ENCODE measurements around the gene PDPK1. TPM values are rescaled to one million over a fixed set of nuclear protein-coding genes. Genes with fewer than 3 reads are reported as not detected.

Gene PDPK1
- 32.3 and 38.0 TPM in 2 replicates for total RNA-seq (2022)
- percentile 53 among the genes with signal in this experiment for Bru-seq, nascent RNA
- percentile 87 among the genes with signal in this experiment for BruChase-seq, experiment 1, labeled RNA remaining after a 6-hour chase
- percentile 74 among the genes with signal in this experiment for BruChase-seq, experiment 2, labeled RNA remaining after a 2-hour chase
- long read RNA-seq, full-length matches to known transcripts: 6 of 20 reads
- long read RNA-seq, partial matches to known transcripts: 0 of 20 reads
- long read RNA-seq, other reads (novel, unspliced or antisense): 14 of 20 reads

GRCh38 chr16:2537451-2538379 is at the start of gene PDPK1:
Gene PDPK1 (plus strand): TSS chr16:2538021. CDS start chr16:2538113, 92 bp downstream.
- DNase-seq (ENCODE audit: unreplicated experiment): peak; percentile 95
- peaks cover 8% of the 10 kb centered on the region for H3K36me3 Mint-ChIP-seq (ENCODE audit: insufficient read depth, unreplicated experiment)
- intact Hi-C loops (cut with micrococcal nuclease): no loop called here
- peak within 1 kb of the TSS; percentile 79 for H3K27ac Mint-ChIP-seq (ENCODE audit: low read depth, unreplicated experiment)
- BruUV-seq (replicated peaks): no TSS peak
- ChIA-PET CTCF (no interaction called here), POLR2A (interaction anchor here (0.6 to 4.2 kb wide), 8 partner anchors 18 to 375 kb away, joined by 3 to 26 read pairs (median 4); partner anchors contain the start of genes AMDHD2, ATP6V0C, ECI1 and PGP)
- peak within 1 kb of the TSS; percentile 79 for H3K4me3 Mint-ChIP-seq (ENCODE audit: unreplicated experiment)
- no peak for TF ChIP-seq CTCF (IDR thresholded peaks at IDR 0.05; ENCODE audit: unreplicated experiment)
- H3K9me3 Mint-ChIP-seq (ENCODE audit: unreplicated experiment): no peaks in the 10 kb centered on the region
- H3K27me3 Mint-ChIP-seq (ENCODE audit: insufficient read depth, unreplicated experiment): no peaks in the 10 kb centered on the region
- peaks cover 12% of the 10 kb centered on the region for H3K4me1 Mint-ChIP-seq (ENCODE audit: insufficient read depth, unreplicated experiment)

DNA sequence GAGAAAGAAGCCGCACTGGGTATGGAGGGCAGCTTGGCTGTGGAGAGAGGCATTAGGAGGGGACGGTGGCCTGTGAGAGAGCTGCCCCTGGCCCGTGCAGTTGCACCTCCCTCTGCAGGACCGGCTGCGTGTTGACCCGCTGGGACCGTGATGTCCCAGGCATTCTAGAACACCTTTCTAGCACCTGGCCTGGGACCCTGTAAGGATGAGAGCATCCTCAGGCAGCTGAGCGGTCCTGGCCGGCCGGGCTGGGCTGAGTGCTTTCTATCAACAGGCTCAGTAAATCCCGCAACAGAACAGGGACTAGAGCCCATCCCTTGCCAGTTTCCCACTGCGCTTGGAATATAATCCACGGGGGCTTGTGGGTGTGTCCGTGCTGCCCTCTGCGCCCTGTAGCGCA is 48.2 kb upstream of the PDPK1 start:
- H3K27ac Mint-ChIP-seq (ENCODE audit: low read depth, unreplicated experiment): no peak overlapping the region
- no TSS peak for BruUV-seq (replicated peaks)
- no peaks in the 10 kb centered on the region for H3K27me3 Mint-ChIP-seq (ENCODE audit: insufficient read depth, unreplicated experiment)
- ChIA-PET CTCF (interaction anchor here (1.8 kb wide), 1 partner anchor 11 kb away, joined by 10 read pairs; no protein-coding TSS in a partner anchor), POLR2A (interaction anchor here (0.6 to 1.3 kb wide), 2 partner anchors 10 to 12 kb away, joined by 3 read pairs; no protein-coding TSS in a partner anchor)
- no peak overlapping the region for H3K4me3 Mint-ChIP-seq (ENCODE audit: unreplicated experiment)
- no peak for TF ChIP-seq CTCF (IDR thresholded peaks at IDR 0.05; ENCODE audit: unreplicated experiment)
- H3K9me3 Mint-ChIP-seq (ENCODE audit: unreplicated experiment): no peaks in the 10 kb centered on the region
- peaks cover 4% of the 10 kb centered on the region for H3K4me1 Mint-ChIP-seq (ENCODE audit: insufficient read depth, unreplicated experiment)
- H3K36me3 Mint-ChIP-seq (ENCODE audit: insufficient read depth, unreplicated experiment): no peaks in the 10 kb centered on the region
- DNase-seq (ENCODE audit: unreplicated experiment): no peak
- intact Hi-C loops (cut with micrococcal nuclease): no loop called here

DNA sequence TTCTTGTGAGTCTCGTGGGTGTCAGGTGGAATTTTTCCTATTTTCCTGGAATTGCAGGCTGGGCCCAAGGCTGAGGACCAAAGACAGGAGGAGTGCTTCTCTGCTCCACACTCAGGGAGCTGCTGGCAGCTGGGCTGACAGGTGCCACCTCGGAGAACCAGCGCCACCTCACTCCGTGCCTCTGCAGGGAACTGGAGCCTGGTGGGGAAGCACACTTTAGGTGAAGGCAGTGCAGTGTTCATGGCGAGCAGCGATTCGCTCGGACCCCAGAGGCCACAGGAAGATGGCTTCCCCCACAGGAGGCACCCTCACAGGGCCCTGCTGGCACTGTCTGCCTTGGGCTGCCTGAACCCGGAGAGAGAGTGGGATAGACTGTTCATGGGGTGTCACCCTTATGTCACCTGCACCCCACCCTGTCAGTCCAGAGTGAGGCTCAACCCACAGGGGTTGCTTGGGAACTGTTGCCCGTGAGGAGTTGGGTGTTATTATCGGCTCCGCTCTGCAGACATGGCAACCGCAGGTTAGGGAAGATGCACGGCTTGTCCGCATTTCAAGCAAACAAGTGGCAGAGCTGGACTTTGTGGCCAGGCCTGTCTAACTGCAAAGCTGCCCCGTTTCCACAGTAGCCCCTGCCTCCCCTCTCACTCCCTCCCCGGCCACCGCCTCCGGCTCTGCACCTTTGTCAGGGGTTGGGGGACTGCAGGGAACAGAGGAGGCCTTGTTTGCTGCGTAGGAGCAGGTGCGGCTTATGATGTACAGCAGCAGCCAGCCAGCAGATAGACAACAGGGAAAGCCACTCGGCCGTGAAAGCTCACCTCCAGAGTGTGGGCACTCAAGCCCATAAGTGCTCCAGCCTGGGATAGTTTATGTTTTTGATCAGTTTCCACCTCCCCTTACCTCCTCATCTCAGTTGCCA is 47.4 kb upstream of the PDPK1 start:
- no peak overlapping the region for H3K4me3 Mint-ChIP-seq (ENCODE audit: unreplicated experiment)
- DNase-seq (ENCODE audit: unreplicated experiment): no peak
- no peaks in the 10 kb centered on the region for H3K36me3 Mint-ChIP-seq (ENCODE audit: insufficient read depth, unreplicated experiment)
- H3K4me1 Mint-ChIP-seq (ENCODE audit: insufficient read depth, unreplicated experiment): peaks cover 4% of the 10 kb centered on the region
- intact Hi-C loops (cut with micrococcal nuclease): no loop called here
- POLR2A ChIA-PET: interaction anchor here (0.7 kb wide), 1 partner anchor 22 kb away, joined by 4 read pairs; no protein-coding TSS in a partner anchor
- H3K27me3 Mint-ChIP-seq (ENCODE audit: insufficient read depth, unreplicated experiment): no peaks in the 10 kb centered on the region
- CTCF ChIA-PET: interaction anchor here (0.5 to 1.8 kb wide), 3 partner anchors 10 to 51 kb away, joined by 3 to 10 read pairs (median 3); no protein-coding TSS in a partner anchor
- H3K27ac Mint-ChIP-seq (ENCODE audit: low read depth, unreplicated experiment): no peak overlapping the region
- H3K9me3 Mint-ChIP-seq (ENCODE audit: unreplicated experiment): no peaks in the 10 kb centered on the region
- TF ChIP-seq CTCF (IDR thresholded peaks at IDR 0.05; ENCODE audit: unreplicated experiment): no peak
- BruUV-seq (replicated peaks): no TSS peak

Measured in MCF 10A (cell line).